Measurements from ENCODE around the gene SQSTM1. TPM values are rescaled to one million over a fixed set of nuclear protein-coding genes. Genes with fewer than 3 reads are reported as not detected.
A peak's percentile ranks its signal among the peaks of the same experiment; 100 is the strongest.

The SQSTM1 gene
- total and polyA plus RNA-seq, 9 of the 15 experiments (the other 6 are each of a cell fraction or from before 2014, with no cell fraction given), result 5.6 to 148 (median 64.0) TPM

DNA sequence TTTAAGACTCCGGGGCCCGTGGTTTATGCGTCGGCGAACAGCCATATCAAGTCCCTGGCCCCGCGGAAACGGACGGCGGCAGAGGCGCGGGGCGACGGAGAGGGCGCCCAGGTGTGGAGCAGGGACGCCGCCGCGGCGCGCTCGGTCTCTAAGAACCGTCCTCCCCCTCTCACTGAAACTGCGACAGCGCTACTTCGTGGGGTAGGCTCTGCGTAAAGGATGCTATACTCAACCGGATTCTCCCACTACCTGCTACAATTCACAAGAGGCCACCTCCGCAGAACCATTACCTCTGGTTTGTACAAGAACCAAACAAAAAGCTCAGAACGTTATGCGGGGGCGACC lies 37.5 kb downstream of the SQSTM1 start (continued):
- TF ChIP-seq, protein P1, sequence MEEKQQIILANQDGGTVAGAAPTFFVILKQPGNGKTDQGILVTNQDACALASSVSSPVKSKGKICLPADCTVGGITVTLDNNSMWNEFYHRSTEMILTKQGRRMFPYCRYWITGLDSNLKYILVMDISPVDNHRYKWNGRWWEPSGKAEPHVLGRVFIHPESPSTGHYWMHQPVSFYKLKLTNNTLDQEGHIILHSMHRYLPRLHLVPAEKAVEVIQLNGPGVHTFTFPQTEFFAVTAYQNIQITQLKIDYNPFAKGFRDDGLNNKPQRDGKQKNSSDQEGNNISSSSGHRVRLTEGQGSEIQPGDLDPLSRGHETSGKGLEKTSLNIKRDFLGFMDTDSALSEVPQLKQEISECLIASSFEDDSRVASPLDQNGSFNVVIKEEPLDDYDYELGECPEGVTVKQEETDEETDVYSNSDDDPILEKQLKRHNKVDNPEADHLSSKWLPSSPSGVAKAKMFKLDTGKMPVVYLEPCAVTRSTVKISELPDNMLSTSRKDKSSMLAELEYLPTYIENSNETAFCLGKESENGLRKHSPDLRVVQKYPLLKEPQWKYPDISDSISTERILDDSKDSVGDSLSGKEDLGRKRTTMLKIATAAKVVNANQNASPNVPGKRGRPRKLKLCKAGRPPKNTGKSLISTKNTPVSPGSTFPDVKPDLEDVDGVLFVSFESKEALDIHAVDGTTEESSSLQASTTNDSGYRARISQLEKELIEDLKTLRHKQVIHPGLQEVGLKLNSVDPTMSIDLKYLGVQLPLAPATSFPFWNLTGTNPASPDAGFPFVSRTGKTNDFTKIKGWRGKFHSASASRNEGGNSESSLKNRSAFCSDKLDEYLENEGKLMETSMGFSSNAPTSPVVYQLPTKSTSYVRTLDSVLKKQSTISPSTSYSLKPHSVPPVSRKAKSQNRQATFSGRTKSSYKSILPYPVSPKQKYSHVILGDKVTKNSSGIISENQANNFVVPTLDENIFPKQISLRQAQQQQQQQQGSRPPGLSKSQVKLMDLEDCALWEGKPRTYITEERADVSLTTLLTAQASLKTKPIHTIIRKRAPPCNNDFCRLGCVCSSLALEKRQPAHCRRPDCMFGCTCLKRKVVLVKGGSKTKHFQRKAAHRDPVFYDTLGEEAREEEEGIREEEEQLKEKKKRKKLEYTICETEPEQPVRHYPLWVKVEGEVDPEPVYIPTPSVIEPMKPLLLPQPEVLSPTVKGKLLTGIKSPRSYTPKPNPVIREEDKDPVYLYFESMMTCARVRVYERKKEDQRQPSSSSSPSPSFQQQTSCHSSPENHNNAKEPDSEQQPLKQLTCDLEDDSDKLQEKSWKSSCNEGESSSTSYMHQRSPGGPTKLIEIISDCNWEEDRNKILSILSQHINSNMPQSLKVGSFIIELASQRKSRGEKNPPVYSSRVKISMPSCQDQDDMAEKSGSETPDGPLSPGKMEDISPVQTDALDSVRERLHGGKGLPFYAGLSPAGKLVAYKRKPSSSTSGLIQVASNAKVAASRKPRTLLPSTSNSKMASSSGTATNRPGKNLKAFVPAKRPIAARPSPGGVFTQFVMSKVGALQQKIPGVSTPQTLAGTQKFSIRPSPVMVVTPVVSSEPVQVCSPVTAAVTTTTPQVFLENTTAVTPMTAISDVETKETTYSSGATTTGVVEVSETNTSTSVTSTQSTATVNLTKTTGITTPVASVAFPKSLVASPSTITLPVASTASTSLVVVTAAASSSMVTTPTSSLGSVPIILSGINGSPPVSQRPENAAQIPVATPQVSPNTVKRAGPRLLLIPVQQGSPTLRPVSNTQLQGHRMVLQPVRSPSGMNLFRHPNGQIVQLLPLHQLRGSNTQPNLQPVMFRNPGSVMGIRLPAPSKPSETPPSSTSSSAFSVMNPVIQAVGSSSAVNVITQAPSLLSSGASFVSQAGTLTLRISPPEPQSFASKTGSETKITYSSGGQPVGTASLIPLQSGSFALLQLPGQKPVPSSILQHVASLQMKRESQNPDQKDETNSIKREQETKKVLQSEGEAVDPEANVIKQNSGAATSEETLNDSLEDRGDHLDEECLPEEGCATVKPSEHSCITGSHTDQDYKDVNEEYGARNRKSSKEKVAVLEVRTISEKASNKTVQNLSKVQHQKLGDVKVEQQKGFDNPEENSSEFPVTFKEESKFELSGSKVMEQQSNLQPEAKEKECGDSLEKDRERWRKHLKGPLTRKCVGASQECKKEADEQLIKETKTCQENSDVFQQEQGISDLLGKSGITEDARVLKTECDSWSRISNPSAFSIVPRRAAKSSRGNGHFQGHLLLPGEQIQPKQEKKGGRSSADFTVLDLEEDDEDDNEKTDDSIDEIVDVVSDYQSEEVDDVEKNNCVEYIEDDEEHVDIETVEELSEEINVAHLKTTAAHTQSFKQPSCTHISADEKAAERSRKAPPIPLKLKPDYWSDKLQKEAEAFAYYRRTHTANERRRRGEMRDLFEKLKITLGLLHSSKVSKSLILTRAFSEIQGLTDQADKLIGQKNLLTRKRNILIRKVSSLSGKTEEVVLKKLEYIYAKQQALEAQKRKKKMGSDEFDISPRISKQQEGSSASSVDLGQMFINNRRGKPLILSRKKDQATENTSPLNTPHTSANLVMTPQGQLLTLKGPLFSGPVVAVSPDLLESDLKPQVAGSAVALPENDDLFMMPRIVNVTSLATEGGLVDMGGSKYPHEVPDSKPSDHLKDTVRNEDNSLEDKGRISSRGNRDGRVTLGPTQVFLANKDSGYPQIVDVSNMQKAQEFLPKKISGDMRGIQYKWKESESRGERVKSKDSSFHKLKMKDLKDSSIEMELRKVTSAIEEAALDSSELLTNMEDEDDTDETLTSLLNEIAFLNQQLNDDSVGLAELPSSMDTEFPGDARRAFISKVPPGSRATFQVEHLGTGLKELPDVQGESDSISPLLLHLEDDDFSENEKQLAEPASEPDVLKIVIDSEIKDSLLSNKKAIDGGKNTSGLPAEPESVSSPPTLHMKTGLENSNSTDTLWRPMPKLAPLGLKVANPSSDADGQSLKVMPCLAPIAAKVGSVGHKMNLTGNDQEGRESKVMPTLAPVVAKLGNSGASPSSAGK (IDR thresholded peaks at IDR 0.05), result no peak
- TF ChIP-seq, protein P2, sequence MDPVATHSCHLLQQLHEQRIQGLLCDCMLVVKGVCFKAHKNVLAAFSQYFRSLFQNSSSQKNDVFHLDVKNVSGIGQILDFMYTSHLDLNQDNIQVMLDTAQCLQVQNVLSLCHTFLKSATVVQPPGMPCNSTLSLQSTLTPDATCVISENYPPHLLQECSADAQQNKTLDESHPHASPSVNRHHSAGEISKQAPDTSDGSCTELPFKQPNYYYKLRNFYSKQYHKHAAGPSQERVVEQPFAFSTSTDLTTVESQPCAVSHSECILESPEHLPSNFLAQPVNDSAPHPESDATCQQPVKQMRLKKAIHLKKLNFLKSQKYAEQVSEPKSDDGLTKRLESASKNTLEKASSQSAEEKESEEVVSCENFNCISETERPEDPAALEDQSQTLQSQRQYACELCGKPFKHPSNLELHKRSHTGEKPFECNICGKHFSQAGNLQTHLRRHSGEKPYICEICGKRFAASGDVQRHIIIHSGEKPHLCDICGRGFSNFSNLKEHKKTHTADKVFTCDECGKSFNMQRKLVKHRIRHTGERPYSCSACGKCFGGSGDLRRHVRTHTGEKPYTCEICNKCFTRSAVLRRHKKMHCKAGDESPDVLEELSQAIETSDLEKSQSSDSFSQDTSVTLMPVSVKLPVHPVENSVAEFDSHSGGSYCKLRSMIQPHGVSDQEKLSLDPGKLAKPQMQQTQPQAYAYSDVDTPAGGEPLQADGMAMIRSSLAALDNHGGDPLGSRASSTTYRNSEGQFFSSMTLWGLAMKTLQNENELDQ (CRISPR knock-in tag; IDR thresholded peaks at IDR 0.05; ENCODE audit: borderline replicate concordance), result 0 out of 2 replicates have a peak, but pooled peaks have one; percentile 49
- no peak for TF ChIP-seq MBD2 (IDR thresholded peaks at IDR 0.05; ENCODE audit: borderline replicate concordance, low read depth)
- no peak for TF ChIP-seq EWSR1 (IDR thresholded peaks at IDR 0.05; ENCODE audit: borderline replicate concordance, low read depth, partially characterized antibody)
- TF ChIP-seq, protein P3, sequence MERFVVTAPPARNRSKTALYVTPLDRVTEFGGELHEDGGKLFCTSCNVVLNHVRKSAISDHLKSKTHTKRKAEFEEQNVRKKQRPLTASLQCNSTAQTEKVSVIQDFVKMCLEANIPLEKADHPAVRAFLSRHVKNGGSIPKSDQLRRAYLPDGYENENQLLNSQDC (CRISPR knock-in tag; IDR thresholded peaks at IDR 0.05), result no peak
- TF ChIP-seq RFX7 (CRISPR knock-in tag; IDR thresholded peaks at IDR 0.05), result no peak
- TF ChIP-seq MCM3 (IDR thresholded peaks at IDR 0.05), result no peak
- TF ChIP-seq ZNF23 (CRISPR knock-in tag; IDR thresholded peaks at IDR 0.05), result no peak
- TF ChIP-seq ZNF444 (CRISPR knock-in tag; IDR thresholded peaks at IDR 0.05), result no peak
- TF ChIP-seq, protein P4, sequence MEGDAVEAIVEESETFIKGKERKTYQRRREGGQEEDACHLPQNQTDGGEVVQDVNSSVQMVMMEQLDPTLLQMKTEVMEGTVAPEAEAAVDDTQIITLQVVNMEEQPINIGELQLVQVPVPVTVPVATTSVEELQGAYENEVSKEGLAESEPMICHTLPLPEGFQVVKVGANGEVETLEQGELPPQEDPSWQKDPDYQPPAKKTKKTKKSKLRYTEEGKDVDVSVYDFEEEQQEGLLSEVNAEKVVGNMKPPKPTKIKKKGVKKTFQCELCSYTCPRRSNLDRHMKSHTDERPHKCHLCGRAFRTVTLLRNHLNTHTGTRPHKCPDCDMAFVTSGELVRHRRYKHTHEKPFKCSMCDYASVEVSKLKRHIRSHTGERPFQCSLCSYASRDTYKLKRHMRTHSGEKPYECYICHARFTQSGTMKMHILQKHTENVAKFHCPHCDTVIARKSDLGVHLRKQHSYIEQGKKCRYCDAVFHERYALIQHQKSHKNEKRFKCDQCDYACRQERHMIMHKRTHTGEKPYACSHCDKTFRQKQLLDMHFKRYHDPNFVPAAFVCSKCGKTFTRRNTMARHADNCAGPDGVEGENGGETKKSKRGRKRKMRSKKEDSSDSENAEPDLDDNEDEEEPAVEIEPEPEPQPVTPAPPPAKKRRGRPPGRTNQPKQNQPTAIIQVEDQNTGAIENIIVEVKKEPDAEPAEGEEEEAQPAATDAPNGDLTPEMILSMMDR (IDR thresholded peaks at IDR 0.05 in 2 of 3, conservative IDR thresholded peaks at IDR 0.05 in 1 of 3; ENCODE audit: insufficient read depth in 2 of 3, low read depth in 1 of 3, low read length in 3 of 3), result 0 out of 6 replicates have a peak, but pooled peaks of 1 of the 3 experiments have one; percentile 6
- no peak for TF ChIP-seq ZNF121 (CRISPR knock-in tag; conservative IDR thresholded peaks at IDR 0.05)

Measured in K562 (cell line).